ENCODE results near the gene BASP1.

Gene BASP1

DNA sequence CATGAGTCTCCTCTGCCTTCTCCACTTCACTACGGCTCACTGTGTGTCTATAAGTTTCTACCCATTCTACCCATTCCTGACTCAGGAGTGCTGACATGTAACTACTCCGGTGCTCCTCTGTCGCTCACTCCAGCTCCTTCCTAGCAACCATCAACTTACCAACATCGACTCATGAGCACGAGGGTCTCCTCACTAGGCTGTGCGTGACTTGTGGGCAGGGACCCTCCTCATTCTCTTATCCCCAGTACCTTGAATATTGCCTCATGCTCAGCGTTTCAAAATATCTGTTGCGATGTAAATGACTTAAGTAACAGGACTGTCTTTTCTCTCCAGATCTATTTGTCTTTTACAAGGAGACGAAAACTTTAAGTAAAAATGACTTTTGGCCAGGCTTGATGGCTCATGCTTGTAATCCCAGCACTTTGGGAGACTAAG lies 73.1 kb downstream of the BASP1 start:
- TF ChIP-seq PAX5 (IDR thresholded peaks at IDR 0.05; ENCODE audit: insufficient read depth, low read length, severe bottlenecking) (no peak), POLR2A (IDR thresholded peaks at IDR 0.05; ENCODE audit: low read depth, low read length) (no peak), POLR2AphosphoS5 (IDR thresholded peaks at IDR 0.05; ENCODE audit: low read depth, low read length) (no peak), POU2F2 (IDR thresholded peaks at IDR 0.05; ENCODE audit: low read depth, low read length) (no peak), TAF1 (IDR thresholded peaks at IDR 0.05; ENCODE audit: low read depth, low read length) (no peak), SPI1 (IDR thresholded peaks at IDR 0.05; ENCODE audit: low read depth, low read length) (no peak)
- DNase-seq (ENCODE audit: insufficient read length, low spot score) (no peak), FAIRE-seq (no peak)

DNA sequence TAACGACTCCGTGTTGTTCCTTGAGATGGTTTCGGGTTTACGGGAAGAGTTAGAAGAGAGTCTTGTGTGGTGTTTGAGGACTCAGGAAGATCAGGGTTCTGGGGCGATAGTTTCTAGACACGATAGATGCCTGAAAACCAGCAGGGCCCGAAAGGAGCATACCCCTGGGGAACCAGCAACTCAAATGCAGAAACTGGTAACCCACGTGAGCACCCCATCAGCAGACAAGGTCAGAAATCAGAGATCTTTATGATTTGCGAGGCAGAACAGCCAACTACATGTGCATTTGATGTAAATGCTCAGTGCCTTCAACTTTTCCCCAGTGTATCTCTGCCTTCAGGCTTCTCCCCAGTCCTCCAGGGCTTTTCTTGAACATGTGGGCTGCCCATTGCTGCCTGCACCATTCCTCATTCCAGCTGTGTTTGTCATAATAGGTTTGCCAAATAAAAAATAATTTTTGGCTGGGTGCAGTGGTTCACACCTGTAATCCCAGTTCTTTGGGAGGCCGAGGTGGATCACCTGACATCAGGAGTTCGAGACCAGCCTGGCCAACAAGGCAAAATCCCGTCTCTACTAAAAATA lies 75.1 kb downstream of the BASP1 start:
- FAIRE-seq = no peak
- TF ChIP-seq POU2F2 (IDR thresholded peaks at IDR 0.05; ENCODE audit: low read depth, low read length) (no peak), PAX5 (IDR thresholded peaks at IDR 0.05; ENCODE audit: insufficient read depth, low read length, severe bottlenecking) (no peak), TAF1 (IDR thresholded peaks at IDR 0.05; ENCODE audit: low read depth, low read length) (no peak), SPI1 (IDR thresholded peaks at IDR 0.05; ENCODE audit: low read depth, low read length) (no peak), POLR2A (IDR thresholded peaks at IDR 0.05; ENCODE audit: low read depth, low read length) (no peak), POLR2AphosphoS5 (IDR thresholded peaks at IDR 0.05; ENCODE audit: low read depth, low read length) (no peak)
- DNase-seq (ENCODE audit: insufficient read length, low spot score) = no peak

DNA sequence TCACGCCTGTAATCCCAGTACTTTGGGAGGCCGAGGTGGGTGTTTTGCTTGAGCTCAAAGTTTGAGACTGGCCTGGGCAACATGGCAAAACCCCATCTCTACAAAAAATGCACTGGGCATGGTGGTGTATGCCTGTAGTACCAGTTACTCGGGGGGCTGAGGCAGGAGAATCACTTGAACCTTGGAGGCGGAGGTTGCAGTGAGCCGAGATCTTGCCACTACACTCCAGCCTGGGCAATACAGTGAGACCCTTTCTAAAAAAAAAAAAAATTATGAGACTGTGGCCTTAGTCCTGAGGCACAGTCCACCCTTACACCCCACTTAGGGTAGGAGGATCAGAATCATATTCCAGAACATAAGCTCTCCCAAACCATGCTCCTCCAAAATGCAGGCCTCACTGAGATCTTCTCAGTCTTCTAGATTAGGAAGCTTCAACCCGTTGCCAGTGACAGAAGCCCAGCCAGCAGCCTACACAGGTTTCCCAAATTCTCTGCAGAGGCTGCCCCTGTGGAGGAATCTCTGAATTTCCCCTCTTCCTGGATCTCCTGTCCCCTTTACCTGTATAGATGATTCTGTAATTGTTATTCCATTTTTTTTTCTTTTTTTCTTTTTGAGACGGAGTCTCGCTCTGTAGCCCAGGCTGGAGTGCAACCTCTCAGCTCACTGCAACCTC lies 77.3 kb downstream of the BASP1 start:
- FAIRE-seq = no peak
- DNase-seq (ENCODE audit: insufficient read length, low spot score) = no peak
- no peak for TF ChIP-seq POLR2AphosphoS5 (IDR thresholded peaks at IDR 0.05; ENCODE audit: low read depth, low read length)
- no peak for TF ChIP-seq POU2F2 (IDR thresholded peaks at IDR 0.05; ENCODE audit: low read depth, low read length)
- TF ChIP-seq TAF1 (IDR thresholded peaks at IDR 0.05; ENCODE audit: low read depth, low read length) = no peak
- TF ChIP-seq SPI1 (IDR thresholded peaks at IDR 0.05; ENCODE audit: low read depth, low read length) = no peak
- no peak for TF ChIP-seq PAX5 (IDR thresholded peaks at IDR 0.05; ENCODE audit: insufficient read depth, low read length, severe bottlenecking)
- no peak for TF ChIP-seq POLR2A (IDR thresholded peaks at IDR 0.05; ENCODE audit: low read depth, low read length)

DNA sequence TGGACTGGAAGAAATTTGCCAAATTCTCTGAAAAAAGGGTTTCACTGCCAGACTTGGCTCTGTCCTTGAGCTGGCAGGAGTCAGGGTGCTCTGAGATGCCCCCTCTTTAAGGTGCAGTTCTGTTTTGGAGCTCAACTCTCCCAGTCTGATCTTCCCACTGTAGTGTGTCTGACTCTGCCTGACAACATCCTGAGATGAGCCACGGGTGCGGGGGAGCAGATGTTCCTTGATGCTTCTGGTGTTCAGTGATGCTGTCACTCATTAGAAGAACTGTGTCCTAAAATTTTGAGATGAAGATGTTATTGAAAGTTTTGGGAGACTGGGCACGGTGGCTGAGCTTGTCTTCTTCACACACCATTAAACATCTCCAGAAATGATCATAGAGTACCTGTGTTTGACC lies 78.2 kb downstream of the BASP1 start:
- FAIRE-seq = no peak
- TF ChIP-seq SPI1 (IDR thresholded peaks at IDR 0.05; ENCODE audit: low read depth, low read length) = no peak
- no peak for TF ChIP-seq POU2F2 (IDR thresholded peaks at IDR 0.05; ENCODE audit: low read depth, low read length)
- no peak for TF ChIP-seq POLR2A (IDR thresholded peaks at IDR 0.05; ENCODE audit: low read depth, low read length)
- no peak for TF ChIP-seq POLR2AphosphoS5 (IDR thresholded peaks at IDR 0.05; ENCODE audit: low read depth, low read length)
- no peak for DNase-seq (ENCODE audit: insufficient read length, low spot score)

DNA sequence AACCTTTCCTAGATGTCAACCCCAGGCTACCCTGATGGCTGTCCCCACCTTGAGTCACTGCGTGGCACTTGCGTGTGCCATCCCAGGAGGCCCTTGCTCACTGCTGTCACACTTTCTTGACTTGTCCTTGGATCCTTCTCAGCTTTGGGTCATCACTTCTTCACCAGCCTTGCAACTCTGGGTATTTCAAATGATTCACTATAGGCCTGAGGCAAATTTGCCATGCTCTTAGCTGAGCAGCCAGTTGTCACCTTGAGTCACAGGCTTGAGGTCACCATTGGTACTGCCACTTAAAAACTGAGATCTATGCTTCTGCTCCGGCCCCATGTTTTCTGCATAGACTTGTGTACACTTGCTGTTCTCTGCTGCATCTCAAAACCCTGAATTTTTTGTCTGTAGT lies 84.7 kb downstream of the BASP1 start:
- FAIRE-seq = no peak
- no peak for DNase-seq (ENCODE audit: insufficient read length, low spot score)
- TF ChIP-seq SPI1 (IDR thresholded peaks at IDR 0.05; ENCODE audit: low read depth, low read length) = no peak
- TF ChIP-seq TAF1 (IDR thresholded peaks at IDR 0.05; ENCODE audit: low read depth, low read length) = no peak
- TF ChIP-seq PAX5 (IDR thresholded peaks at IDR 0.05; ENCODE audit: insufficient read depth, low read length, severe bottlenecking) = no peak
- TF ChIP-seq POLR2AphosphoS5 (IDR thresholded peaks at IDR 0.05; ENCODE audit: low read depth, low read length) = no peak
- TF ChIP-seq POU2F2 (IDR thresholded peaks at IDR 0.05; ENCODE audit: low read depth, low read length) = no peak
- TF ChIP-seq POLR2A (IDR thresholded peaks at IDR 0.05; ENCODE audit: low read depth, low read length) = no peak

DNA sequence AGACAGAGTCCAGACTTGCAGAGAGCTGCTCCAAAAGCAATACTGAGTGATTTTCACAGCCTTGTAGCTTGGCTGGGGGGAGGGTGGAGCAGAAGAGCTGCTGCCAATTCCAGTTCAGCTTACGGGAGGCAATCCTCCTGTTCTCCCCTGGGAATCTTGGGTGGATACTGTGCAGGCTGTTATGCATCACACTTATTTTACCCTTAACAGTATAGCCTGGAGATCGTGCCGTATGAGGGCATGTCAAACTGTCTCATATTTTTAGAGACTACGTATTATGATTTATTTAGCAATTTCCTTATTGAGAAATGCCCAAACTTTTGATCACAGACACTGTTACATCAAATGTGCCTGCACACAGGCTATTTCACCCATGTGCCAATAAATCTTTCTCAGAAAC lies 85.2 kb downstream of the BASP1 start:
- DNase-seq (ENCODE audit: insufficient read length, low spot score) (no peak), FAIRE-seq (no peak)
- TF ChIP-seq TAF1 (IDR thresholded peaks at IDR 0.05; ENCODE audit: low read depth, low read length) (no peak), POU2F2 (IDR thresholded peaks at IDR 0.05; ENCODE audit: low read depth, low read length) (no peak), SPI1 (IDR thresholded peaks at IDR 0.05; ENCODE audit: low read depth, low read length) (no peak), POLR2A (IDR thresholded peaks at IDR 0.05; ENCODE audit: low read depth, low read length) (no peak), POLR2AphosphoS5 (IDR thresholded peaks at IDR 0.05; ENCODE audit: low read depth, low read length) (no peak), PAX5 (IDR thresholded peaks at IDR 0.05; ENCODE audit: insufficient read depth, low read length, severe bottlenecking) (no peak)

DNA sequence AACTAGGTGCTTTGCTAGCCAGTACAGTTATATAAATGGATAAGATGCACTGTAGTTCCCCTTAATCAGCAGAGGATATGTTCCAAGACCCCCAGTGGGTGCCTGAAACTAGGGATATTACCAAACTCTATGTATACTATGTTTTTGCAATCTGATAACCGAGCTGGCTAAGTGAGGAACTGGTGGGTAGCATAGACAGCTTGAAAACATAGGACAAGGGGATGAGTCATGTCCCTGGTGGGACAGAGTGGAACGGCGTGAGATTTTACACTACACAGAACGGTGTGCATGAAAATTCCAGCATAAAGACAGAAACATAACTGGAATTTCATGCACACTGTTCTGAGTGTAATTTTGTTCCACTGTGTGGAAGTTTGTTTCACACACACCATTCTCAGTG lies 86.9 kb downstream of the BASP1 start:
- no peak for FAIRE-seq
- TF ChIP-seq POLR2A (IDR thresholded peaks at IDR 0.05; ENCODE audit: low read depth, low read length) = no peak
- TF ChIP-seq TAF1 (IDR thresholded peaks at IDR 0.05; ENCODE audit: low read depth, low read length) = no peak
- no peak for TF ChIP-seq POU2F2 (IDR thresholded peaks at IDR 0.05; ENCODE audit: low read depth, low read length)
- TF ChIP-seq PAX5 (IDR thresholded peaks at IDR 0.05; ENCODE audit: insufficient read depth, low read length, severe bottlenecking) = no peak
- TF ChIP-seq POLR2AphosphoS5 (IDR thresholded peaks at IDR 0.05; ENCODE audit: low read depth, low read length) = no peak
- TF ChIP-seq SPI1 (IDR thresholded peaks at IDR 0.05; ENCODE audit: low read depth, low read length) = no peak

DNA sequence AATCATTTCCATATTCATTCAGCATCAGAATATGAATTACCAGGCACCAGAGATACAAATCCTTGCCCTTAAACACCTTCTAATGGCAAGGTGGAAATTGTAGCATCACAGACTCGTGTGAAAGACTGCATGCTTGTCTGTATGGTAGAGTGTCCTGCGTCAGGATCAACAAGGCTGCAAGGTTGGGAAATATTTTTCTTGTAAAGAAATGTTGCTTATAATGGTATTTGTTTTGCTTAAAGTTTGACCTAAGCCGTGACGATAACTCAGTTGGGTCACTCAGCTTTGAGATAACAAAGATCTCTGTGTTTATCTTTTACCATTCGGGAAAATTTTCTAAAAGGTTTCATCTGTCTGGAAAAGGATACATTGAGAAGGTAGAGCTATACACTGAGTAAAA lies 87.6 kb downstream of the BASP1 start:
- no peak for TF ChIP-seq PAX5 (IDR thresholded peaks at IDR 0.05; ENCODE audit: insufficient read depth, low read length, severe bottlenecking)
- no peak for TF ChIP-seq TAF1 (IDR thresholded peaks at IDR 0.05; ENCODE audit: low read depth, low read length)
- TF ChIP-seq POU2F2 (IDR thresholded peaks at IDR 0.05; ENCODE audit: low read depth, low read length) = no peak
- TF ChIP-seq POLR2A (IDR thresholded peaks at IDR 0.05; ENCODE audit: low read depth, low read length) = no peak
- TF ChIP-seq POLR2AphosphoS5 (IDR thresholded peaks at IDR 0.05; ENCODE audit: low read depth, low read length) = no peak
- no peak for DNase-seq (ENCODE audit: insufficient read length, low spot score)
- FAIRE-seq = no peak

More for the DNA sequence above, 86.9 kb downstream of the BASP1 start:
- no peak for DNase-seq (ENCODE audit: insufficient read length, low spot score)

DNA sequence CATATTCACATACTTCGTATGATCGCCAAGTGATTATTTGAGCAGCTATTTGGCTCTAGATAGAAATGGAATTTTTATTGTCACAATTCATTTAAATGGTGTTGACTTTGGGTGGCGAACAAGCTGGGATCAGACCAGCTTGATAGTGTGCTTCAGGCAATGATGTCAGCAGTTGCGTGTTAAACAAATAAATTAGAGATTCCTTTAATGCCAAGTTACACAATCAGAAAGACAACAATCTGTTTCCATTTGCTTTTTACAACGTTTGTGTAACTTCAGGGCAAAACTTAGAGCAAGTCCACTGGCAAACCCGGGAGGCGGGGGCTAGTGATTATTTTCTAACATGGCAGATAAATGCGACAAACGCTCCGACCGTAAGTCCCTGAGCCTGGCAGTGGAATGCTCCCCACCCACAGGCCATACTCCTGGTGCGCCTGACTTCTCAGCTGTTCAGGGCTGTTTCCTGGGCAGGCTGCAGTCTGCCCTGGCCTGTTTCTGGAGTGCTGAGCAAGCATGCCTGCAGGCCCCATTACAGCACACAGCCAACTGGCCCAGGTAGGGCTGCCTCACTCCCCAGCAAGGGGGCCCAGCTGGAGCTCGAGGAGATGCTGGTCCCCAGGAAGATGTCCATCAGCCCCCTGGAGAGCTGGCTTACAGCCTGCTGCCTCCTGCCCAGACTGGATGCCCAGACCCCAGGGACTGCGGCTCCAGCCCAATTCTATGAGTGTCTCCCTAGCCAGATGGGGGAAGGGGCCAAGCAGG lies 88.7 kb downstream of the BASP1 start:
- FAIRE-seq (no peak), DNase-seq (ENCODE audit: insufficient read length, low spot score) (no peak)
- TF ChIP-seq POLR2AphosphoS5 (IDR thresholded peaks at IDR 0.05; ENCODE audit: low read depth, low read length) = no peak
- TF ChIP-seq POLR2A (IDR thresholded peaks at IDR 0.05; ENCODE audit: low read depth, low read length) = no peak
- TF ChIP-seq SPI1 (IDR thresholded peaks at IDR 0.05; ENCODE audit: low read depth, low read length) = no peak
- TF ChIP-seq POU2F2 (IDR thresholded peaks at IDR 0.05; ENCODE audit: low read depth, low read length) = no peak
- TF ChIP-seq TAF1 (IDR thresholded peaks at IDR 0.05; ENCODE audit: low read depth, low read length) = no peak
- TF ChIP-seq PAX5 (IDR thresholded peaks at IDR 0.05; ENCODE audit: insufficient read depth, low read length, severe bottlenecking) = no peak
